ENCODE data around the gene SLC22A5.

Gene SLC22A5

DNA sequence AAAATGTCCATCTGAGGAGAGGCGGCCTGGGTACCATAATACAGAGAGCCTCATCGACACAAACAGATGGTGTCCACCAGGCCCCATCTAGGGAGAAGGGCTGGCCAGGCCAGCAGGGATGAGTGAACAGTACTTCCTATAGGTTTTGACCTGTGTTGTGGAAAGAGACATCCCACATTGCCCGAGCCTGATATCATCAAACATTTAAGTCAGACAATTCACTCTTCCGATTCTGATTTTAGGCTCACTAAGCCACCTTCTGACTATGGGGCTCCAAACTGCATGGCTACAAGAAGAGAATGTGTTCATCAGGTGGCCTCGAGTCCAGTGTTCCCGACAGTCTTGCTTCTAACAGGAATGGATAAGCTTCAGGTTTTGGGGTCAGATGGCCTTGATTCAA, 38.9 kb downstream of the SLC22A5 start:
- Mint-ChIP-seq H3K27me3 (ENCODE audit: low read depth, poor library complexity) (peaks cover 48% of the 10 kb centered on the region), H3K9me3 (peaks cover 14% of the 10 kb centered on the region), H3K4me3 (no peak overlapping the region), H3K36me3 (ENCODE audit: low read depth) (peaks cover 8% of the 10 kb centered on the region), H3K4me1 (peaks cover 6% of the 10 kb centered on the region), H3K27ac (no peak overlapping the region)
- no peak for DNase-seq
- TF ChIP-seq, protein P1, sequence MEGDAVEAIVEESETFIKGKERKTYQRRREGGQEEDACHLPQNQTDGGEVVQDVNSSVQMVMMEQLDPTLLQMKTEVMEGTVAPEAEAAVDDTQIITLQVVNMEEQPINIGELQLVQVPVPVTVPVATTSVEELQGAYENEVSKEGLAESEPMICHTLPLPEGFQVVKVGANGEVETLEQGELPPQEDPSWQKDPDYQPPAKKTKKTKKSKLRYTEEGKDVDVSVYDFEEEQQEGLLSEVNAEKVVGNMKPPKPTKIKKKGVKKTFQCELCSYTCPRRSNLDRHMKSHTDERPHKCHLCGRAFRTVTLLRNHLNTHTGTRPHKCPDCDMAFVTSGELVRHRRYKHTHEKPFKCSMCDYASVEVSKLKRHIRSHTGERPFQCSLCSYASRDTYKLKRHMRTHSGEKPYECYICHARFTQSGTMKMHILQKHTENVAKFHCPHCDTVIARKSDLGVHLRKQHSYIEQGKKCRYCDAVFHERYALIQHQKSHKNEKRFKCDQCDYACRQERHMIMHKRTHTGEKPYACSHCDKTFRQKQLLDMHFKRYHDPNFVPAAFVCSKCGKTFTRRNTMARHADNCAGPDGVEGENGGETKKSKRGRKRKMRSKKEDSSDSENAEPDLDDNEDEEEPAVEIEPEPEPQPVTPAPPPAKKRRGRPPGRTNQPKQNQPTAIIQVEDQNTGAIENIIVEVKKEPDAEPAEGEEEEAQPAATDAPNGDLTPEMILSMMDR (IDR thresholded peaks at IDR 0.05), result no peak

DNA sequence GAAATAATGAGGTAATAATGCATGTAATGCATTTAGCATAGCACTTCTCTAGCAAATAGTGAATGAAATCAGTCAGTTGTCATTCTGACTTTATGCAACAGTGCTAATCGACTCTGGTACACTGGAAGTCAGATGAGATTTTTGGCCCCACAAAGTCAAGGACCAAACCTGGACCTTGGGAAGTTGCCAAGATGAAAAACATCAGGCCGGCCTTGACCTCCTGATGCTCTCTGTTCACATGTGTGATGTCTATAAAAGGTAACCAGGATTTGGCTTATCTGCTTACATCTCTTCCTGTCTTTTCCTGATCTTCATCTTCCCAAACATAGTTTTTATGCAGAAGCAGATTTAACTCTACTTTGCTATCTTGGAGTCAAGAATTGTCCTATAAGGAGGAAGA, 39.5 kb downstream of the SLC22A5 start:
- peak overlapping the region; percentile 41 for H3K4me3 Mint-ChIP-seq
- H3K4me1 Mint-ChIP-seq, result peaks cover 6% of the 10 kb centered on the region
- TF ChIP-seq, protein P1 (IDR thresholded peaks at IDR 0.05), result no peak
- no peak for DNase-seq
- peaks cover 10% of the 10 kb centered on the region for H3K9me3 Mint-ChIP-seq
- H3K27ac Mint-ChIP-seq, result no peak overlapping the region
- H3K36me3 Mint-ChIP-seq (ENCODE audit: low read depth), result peaks cover 8% of the 10 kb centered on the region
- peaks cover 52% of the 10 kb centered on the region for H3K27me3 Mint-ChIP-seq (ENCODE audit: low read depth, poor library complexity)

DNA sequence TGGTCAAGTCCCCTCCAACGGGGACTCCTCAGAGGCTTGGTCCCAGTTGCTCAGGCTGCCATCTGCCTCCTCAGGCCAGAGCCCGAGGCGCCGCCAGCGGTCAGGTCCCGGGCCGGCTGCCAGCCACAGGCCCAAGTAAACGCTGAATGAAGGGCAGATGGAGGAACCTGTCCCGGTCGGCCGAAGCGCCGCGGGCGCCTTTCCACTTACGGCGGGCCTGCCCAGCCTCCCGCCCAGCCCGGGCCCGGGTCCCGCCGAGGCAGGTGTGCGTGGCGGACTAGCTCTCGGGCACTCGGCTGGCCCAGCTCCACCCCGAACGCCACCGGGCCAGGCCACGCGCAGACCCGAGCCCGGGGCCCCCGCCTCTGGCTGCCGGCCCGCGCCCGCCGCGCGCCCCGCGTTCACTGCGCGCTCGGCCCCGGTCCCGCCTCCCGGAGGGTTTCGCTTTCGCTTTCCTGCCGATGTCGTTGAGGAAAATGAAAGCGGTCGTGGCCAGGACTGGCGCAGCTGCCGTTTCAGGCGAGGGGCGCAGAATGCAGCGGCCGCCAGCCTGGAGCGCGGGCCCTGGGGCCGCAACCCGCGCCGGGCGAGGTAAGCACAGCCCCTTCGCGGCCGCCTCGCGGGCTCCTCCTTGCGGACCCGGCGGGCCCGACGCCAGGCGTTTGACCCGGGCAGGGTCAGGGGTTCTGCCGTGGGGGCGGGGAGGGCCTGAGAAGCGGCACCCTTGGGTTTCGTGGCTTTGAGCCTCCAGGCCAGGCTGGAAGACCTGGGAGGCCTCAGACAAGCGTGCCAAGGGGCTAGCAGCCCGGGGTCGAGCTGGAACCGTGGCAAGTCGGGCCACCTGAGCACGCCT, 41.2 kb downstream of the SLC22A5 start:
- Mint-ChIP-seq H3K27me3 (ENCODE audit: low read depth, poor library complexity) (peaks cover 45% of the 10 kb centered on the region), H3K4me3 (peak overlapping the region; percentile 76), H3K9me3 (peaks cover 10% of the 10 kb centered on the region), H3K4me1 (peaks cover 6% of the 10 kb centered on the region), H3K27ac (no peak overlapping the region), H3K36me3 (ENCODE audit: low read depth) (peaks cover 8% of the 10 kb centered on the region)
- TF ChIP-seq, protein P1 (IDR thresholded peaks at IDR 0.05), result peak; percentile 75
- peak; percentile 87 for DNase-seq

DNA sequence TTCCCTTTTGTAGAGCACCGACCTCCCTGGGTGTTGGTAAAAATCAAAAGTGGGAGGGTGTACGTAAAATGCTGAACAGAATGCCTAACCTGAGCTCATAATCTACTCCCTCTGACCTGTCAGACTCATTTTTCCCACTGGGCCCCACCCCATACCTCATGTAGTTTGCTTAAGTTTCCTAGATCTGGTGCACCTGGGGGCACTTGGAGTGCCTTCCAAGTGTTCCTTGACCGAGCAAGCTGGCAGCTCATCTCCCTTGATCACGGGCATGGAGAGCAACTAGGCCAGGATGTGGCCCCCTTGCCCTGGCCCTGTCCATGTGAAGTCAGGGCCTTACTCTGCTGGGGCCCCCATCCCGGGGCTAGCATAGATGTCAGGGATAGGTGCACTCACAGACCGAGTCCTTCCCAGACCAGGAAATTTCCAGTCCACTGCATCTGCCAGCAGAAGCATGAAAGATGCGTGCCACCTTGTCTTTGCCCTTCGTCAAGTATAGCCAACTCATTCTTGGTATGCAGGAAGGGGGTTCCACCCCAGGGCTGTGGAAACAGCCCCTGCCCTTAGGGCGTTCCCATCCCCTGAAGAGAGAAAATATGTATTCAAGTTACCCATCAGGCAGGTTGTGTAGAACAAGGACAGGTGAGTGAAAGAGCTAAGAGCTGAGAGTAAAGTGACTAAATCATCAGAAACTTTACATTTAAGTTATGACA, 41.9 kb downstream of the SLC22A5 start:
- Mint-ChIP-seq H3K27me3 (ENCODE audit: low read depth, poor library complexity) (peaks cover 38% of the 10 kb centered on the region), H3K36me3 (ENCODE audit: low read depth) (peaks cover 8% of the 10 kb centered on the region), H3K4me3 (peak overlapping the region; percentile 73), H3K4me1 (peaks cover 6% of the 10 kb centered on the region), H3K9me3 (peaks cover 10% of the 10 kb centered on the region), H3K27ac (peak overlapping the region; percentile 59)
- TF ChIP-seq, protein P1 (IDR thresholded peaks at IDR 0.05), result no peak
- DNase-seq, result no peak

DNA sequence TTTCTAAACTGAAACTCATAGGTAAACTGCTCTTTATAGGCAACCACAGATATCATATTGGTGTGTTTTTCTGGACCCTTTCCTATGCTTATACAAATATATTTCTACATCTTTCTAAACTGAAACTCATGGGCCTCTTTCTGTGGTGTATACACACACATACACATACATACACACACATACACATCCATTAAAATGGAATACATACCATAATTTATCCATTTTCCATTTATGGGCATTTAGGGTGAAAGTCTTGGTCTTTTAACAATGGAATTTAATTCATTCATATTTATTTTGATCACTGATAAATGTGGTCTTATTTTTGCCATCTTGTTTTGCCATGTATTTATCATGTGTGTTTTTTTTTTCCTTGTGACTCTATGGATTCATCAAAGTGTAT, 44.1 kb downstream of the SLC22A5 start:
- no peak overlapping the region for H3K27ac Mint-ChIP-seq
- TF ChIP-seq, protein P1 (IDR thresholded peaks at IDR 0.05), result no peak

More for the DNA sequence above, 44.1 kb downstream of the SLC22A5 start:
- peaks cover 6% of the 10 kb centered on the region for H3K4me1 Mint-ChIP-seq
- no peaks in the 10 kb centered on the region for H3K9me3 Mint-ChIP-seq
- no peak for DNase-seq
- H3K4me3 Mint-ChIP-seq, result no peak overlapping the region
- peaks cover 25% of the 10 kb centered on the region for H3K27me3 Mint-ChIP-seq (ENCODE audit: low read depth, poor library complexity)
- no peaks in the 10 kb centered on the region for H3K36me3 Mint-ChIP-seq (ENCODE audit: low read depth)

Measured in nephron progenitor cell (in vitro differentiated cells).